Endothelial cell of umbilical vein (primary cell): ENCODE measurements around the gene SMARCA1. TPM values are rescaled to one million over a fixed set of nuclear protein-coding genes. Genes with fewer than 3 reads are reported as not detected.

Experiments used
- BruUV-seq: library from RNA; stranded (reverse); fragments of 400-500 nt; replicated peaks from 2 replicates; lab custom pipeline; 2021; lab: Mats Ljungman, UMichigan
- CTCF ChIA-PET: fragments of 300-600, 350-600 bp; sonication (Branson Sonifier 250); formaldehyde crosslinking; loops from one replicate; lab custom pipeline; 2021; ENCODE audit warnings: antibody characterized with exemption, inconsistent platforms; lab: Charles Lee
- POLR2A ChIA-PET: fragments of 300-600, 350-600 bp; sonication (Branson Sonifier 250); formaldehyde crosslinking; loops from one replicate; lab custom pipeline; 2021; ENCODE audit warnings: antibody characterized with exemption, inconsistent platforms; lab: Charles Lee
- DNase-seq: peaks from one replicate; pipeline ENCODE4 v3.0.0-alpha.2; 2011; ENCODE audit warnings: low read depth, low spot score
- FAIRE-seq: peaks from 2 replicates; lab custom pipeline; 2011; peaks lifted over from hg19 to GRCh38; lab: Jason Lieb, UNC
- H2AFZ ChIP-seq: 2 replicates; pipeline ENCODE4 v1.6.0; 2012; ENCODE audit warnings: low read depth, low read length, control low read depth, inconsistent platforms
- H3K27ac ChIP-seq: 2 replicates; pipeline ENCODE4 v1.5.1; 2011; ENCODE audit warnings: low read depth, mild to moderate bottlenecking, control low read depth, low read length, moderate library complexity; ENCODE audit not compliant: insufficient read depth
- H3K27me3 ChIP-seq, 2 experiments: 2 replicates each; pipeline versions ENCODE4 v1.6.0 to v1.6.1; 2011; ENCODE audit warnings: low read length in 2 of 2, mixed read lengths in 1 of 2; ENCODE audit not compliant: control insufficient read depth in 2 of 2, insufficient read depth in 2 of 2
- H3K36me3 ChIP-seq, 2 experiments: 2 replicates in 1 of 2; 3 replicates in 1 of 2; pipeline ENCODE4 v1.5.1; 2011; ENCODE audit warnings: low read length in 2 of 2, mild to moderate bottlenecking in 1 of 2, moderate library complexity in 1 of 2; ENCODE audit not compliant: control insufficient read depth in 2 of 2, insufficient read depth in 2 of 2; ENCODE audit errors: extremely low read depth in 1 of 2
- H3K4me1 ChIP-seq: 3 replicates; pipeline ENCODE4 v1.5.1; 2011; ENCODE audit warnings: mild to moderate bottlenecking, low read length; ENCODE audit not compliant: control insufficient read depth, insufficient read depth; ENCODE audit errors: extremely low read depth
- H3K4me2 ChIP-seq: 2 replicates; pipeline ENCODE4 v1.6.1; 2011; ENCODE audit warnings: low read length, control low read depth, mixed read lengths; ENCODE audit not compliant: insufficient read depth
- H3K4me3 ChIP-seq, 3 experiments: fragments of 200-600 bp in 1 of 3; sonication (generic), shearing (Covaris generic) in 1 of 3; replicated peaks in 1 of 3; 2 replicates each; pipeline ENCODE4 v1.5.1; 2011 to 2016; ENCODE audit warnings: control low read depth in 3 of 3, low read length in 3 of 3, mild to moderate bottlenecking in 2 of 3, inconsistent platforms in 1 of 3, low read depth in 1 of 3, moderate library complexity in 1 of 3; ENCODE audit not compliant: insufficient read depth in 1 of 3
- H3K79me2 ChIP-seq: 2 replicates; pipeline ENCODE4 v1.6.0; 2012; ENCODE audit warnings: low read length, inconsistent platforms; ENCODE audit not compliant: control insufficient read depth, insufficient read depth
- H3K9ac ChIP-seq: replicated peaks from 2 replicates; pipeline ENCODE3; 2011; ENCODE audit warnings: low read length, control low read depth; ENCODE audit not compliant: insufficient read depth; ENCODE audit errors: extremely low read depth
- H3K9me1 ChIP-seq: replicated peaks from 3 replicates; pipeline ENCODE4 v1.6.0; 2011; ENCODE audit warnings: mild to moderate bottlenecking, low read length; ENCODE audit not compliant: control insufficient read depth, insufficient read depth; ENCODE audit errors: extremely low read depth
- H3K9me3 ChIP-seq: replicated peaks from 2 replicates; pipeline ENCODE4 v1.5.1; 2012; ENCODE audit warnings: low read length, inconsistent platforms; ENCODE audit not compliant: control insufficient read depth, insufficient read depth
- H4K20me1 ChIP-seq: replicated peaks from 2 replicates; pipeline ENCODE3; 2011; ENCODE audit warnings: mild to moderate bottlenecking, low read length; ENCODE audit not compliant: control insufficient read depth, insufficient read depth; ENCODE audit errors: extremely low read depth
- FOS ChIP-seq: IDR thresholded peaks from 2 replicates; pipeline ENCODE4 v1.6.1; 2011; ENCODE audit warnings: mild to moderate bottlenecking, low read length, moderate library complexity, borderline replicate concordance; ENCODE audit not compliant: insufficient read depth
- GATA2 ChIP-seq: IDR thresholded peaks from 2 replicates; pipeline ENCODE4 v1.7.0; 2011; ENCODE audit warnings: low read depth, mild to moderate bottlenecking, moderate library complexity, mixed read lengths, low read length; ENCODE audit not compliant: insufficient read length, insufficient read depth
- JUN ChIP-seq: IDR thresholded peaks from 2 replicates; pipeline ENCODE4 v1.6.1; 2011; ENCODE audit warnings: borderline replicate concordance, low read depth; ENCODE audit not compliant: insufficient read length, insufficient read depth
- dilution Hi-C: fragments of 300-500 bp; cut with MboI; formaldehyde crosslinking; loops from one replicate; pipeline ENCODE4 v1.15.0; 2019; ENCODE audit warnings: low sequenced_read_pairs; ENCODE audit not compliant: extremely low pct_ligation_motif_present
- intact Hi-C: fragments of 100-400 bp; cut with micrococcal nuclease; formaldehyde crosslinking; loops from one replicate; pipeline ENCODE4 v1.10.0; 2022
- polyA plus RNA-seq, 4 experiments: library from polyadenylated mRNA; depleted of rRNA in 3 of 4; stranded (reverse) in 3 of 4; unstranded in 1 of 4; fragments of >200 nt; gene quantifications; 2 replicates each; pipeline versions ENCODE4 v1.2.1 to v1.2.3, GENCODE V29; 2011 to 2012; ENCODE audit warnings: missing spikeins in 1 of 4
- total RNA-seq: library from RNA; stranded (reverse); gene quantifications from 2 replicates; pipeline ENCODE4 v1.2.3, GENCODE V29; 2021
- TF ChIP-seq, protein P1 (sequence below), 2 donors: IDR thresholded peaks; 1 replicate in 1 of 2; 2 replicates in 1 of 2; pipeline ENCODE4 v1.5.1; 2011; ENCODE audit warnings: low read length in 2 of 2, mild to moderate bottlenecking in 2 of 2, moderate library complexity in 2 of 2, control low read depth in 1 of 2, inconsistent platforms in 1 of 2, low read depth in 1 of 2; ENCODE audit not compliant: insufficient read depth in 1 of 2; ENCODE audit errors: extremely low read depth in 1 of 2
- TF ChIP-seq, protein P2 (sequence below): IDR thresholded peaks from 2 replicates; pipeline ENCODE4 v1.6.1; 2011; ENCODE audit not compliant: insufficient read depth, insufficient read length

The SMARCA1 gene
- total and polyA plus RNA-seq, 2 donors (not counting 3 experiments of a cell fraction or from before 2014, with no cell fraction given) = 8.3 to 29.7 TPM

DNA sequence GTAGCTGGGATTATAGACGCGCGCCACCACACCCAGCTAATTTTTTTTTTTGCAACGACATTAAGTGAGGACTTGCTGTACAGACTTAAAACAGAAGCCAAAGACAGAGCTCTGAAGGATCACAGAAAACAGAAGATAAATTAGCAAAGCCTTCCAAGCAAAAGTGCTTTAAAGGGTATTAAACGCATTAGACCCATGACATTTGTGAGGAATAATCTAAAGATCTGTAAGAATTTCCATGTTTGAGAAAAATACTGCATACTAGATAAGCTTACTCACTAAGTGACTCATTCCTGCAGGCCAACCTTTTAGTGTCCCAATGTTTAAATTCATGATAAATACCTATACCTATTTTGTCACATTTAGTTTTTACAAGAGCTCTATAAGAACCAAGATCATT lies 27.4 kb downstream of the SMARCA1 start:
- Histone ChIP-seq H3K4me3 (no peak overlapping the region), H3K79me2 (no peaks in the 10 kb centered on the region), H3K27ac (no peak overlapping the region), H3K9me1 (no peaks in the 10 kb centered on the region), H3K9ac (no peak overlapping the region), H3K9me3 (no peaks in the 10 kb centered on the region), H3K27me3 (no peaks in the 10 kb centered on the region), H3K4me2 (no peak overlapping the region), H3K36me3 (peaks cover 0 to 4% of the 10 kb centered on the region in 2 experiments), H4K20me1 (no peaks in the 10 kb centered on the region), H3K4me1 (peaks cover 5% of the 10 kb centered on the region), H2AFZ (no peak overlapping the region)
- BruUV-seq = no TSS peak
- DNase-seq = no peak
- ChIA-PET CTCF (no interaction called here), POLR2A (no interaction called here)
- intact Hi-C loops (no loop called here), dilution Hi-C loops (no loop called here)
- TF ChIP-seq, protein P1, sequence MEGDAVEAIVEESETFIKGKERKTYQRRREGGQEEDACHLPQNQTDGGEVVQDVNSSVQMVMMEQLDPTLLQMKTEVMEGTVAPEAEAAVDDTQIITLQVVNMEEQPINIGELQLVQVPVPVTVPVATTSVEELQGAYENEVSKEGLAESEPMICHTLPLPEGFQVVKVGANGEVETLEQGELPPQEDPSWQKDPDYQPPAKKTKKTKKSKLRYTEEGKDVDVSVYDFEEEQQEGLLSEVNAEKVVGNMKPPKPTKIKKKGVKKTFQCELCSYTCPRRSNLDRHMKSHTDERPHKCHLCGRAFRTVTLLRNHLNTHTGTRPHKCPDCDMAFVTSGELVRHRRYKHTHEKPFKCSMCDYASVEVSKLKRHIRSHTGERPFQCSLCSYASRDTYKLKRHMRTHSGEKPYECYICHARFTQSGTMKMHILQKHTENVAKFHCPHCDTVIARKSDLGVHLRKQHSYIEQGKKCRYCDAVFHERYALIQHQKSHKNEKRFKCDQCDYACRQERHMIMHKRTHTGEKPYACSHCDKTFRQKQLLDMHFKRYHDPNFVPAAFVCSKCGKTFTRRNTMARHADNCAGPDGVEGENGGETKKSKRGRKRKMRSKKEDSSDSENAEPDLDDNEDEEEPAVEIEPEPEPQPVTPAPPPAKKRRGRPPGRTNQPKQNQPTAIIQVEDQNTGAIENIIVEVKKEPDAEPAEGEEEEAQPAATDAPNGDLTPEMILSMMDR (IDR thresholded peaks at IDR 0.05; ENCODE audit: extremely low read depth in 1 of 2, insufficient read depth in 1 of 2, low read depth in 1 of 2, low read length in 2 of 2) = no peak
- peak; percentile 45 for TF ChIP-seq FOS
- FAIRE-seq = no peak

DNA sequence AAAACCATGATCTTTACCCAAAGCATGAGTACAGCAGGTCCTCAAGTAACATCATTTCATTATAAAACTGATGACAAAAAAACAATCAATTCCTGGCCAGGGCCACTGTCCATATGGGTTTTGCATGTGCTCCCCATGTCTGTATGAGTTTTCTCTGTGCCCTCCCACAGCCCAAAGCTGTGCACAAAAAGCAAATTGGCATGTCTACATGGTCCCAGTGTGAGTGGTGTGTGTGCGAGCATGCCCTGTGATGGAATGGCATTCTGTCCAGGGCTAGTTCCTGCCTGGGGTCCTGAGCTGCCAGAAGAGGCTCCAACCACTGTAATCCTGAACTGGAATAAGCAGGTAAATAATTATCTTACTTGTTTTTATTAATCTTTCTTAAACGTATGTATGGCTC lies 28.4 kb downstream of the SMARCA1 start:
- DNase-seq (no peak), FAIRE-seq (no peak)
- Histone ChIP-seq H3K9ac (no peak overlapping the region), H3K79me2 (no peaks in the 10 kb centered on the region), H3K9me1 (no peaks in the 10 kb centered on the region), H3K9me3 (no peaks in the 10 kb centered on the region), H3K36me3 (peaks cover 0 to 4% of the 10 kb centered on the region in 2 experiments), H3K4me3 (no peak overlapping the region), H3K27ac (no peak overlapping the region), H4K20me1 (no peaks in the 10 kb centered on the region), H3K4me2 (no peak overlapping the region), H3K27me3 (no peaks in the 10 kb centered on the region), H3K4me1 (peaks cover 5% of the 10 kb centered on the region), H2AFZ (no peak overlapping the region)
- TF ChIP-seq GATA2 = no peak
- no peak for TF ChIP-seq JUN
- no peak for TF ChIP-seq FOS
- TF ChIP-seq, protein P2, sequence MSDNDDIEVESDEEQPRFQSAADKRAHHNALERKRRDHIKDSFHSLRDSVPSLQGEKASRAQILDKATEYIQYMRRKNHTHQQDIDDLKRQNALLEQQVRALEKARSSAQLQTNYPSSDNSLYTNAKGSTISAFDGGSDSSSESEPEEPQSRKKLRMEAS = no peak
- dilution Hi-C loops (no loop called here), intact Hi-C loops (no loop called here)
- BruUV-seq = no TSS peak
- POLR2A ChIA-PET = no interaction called here
- CTCF ChIA-PET = no interaction called here
